ENCODE results near the gene RFX2.

GRCh38 chr19:5987077-5987818 is 123.1 kb downstream of the RFX2 start:
- TF ChIP-seq ESRRG (CRISPR knock-in tag; IDR thresholded peaks at IDR 0.05): no peak
- no peak for TF ChIP-seq ISL1 (CRISPR knock-in tag; IDR thresholded peaks at IDR 0.05)
- no peak for TF ChIP-seq BACH2 (CRISPR knock-in tag; IDR thresholded peaks at IDR 0.05; ENCODE audit: borderline replicate concordance)
- no peak for TF ChIP-seq GLIS3 (CRISPR knock-in tag; IDR thresholded peaks at IDR 0.05)
- TF ChIP-seq CSDC2 (CRISPR knock-in tag; IDR thresholded peaks at IDR 0.05): no peak
- no peak for TF ChIP-seq ZFP3 (CRISPR knock-in tag; IDR thresholded peaks at IDR 0.05)
- no peak for TF ChIP-seq RARB (CRISPR knock-in tag; IDR thresholded peaks at IDR 0.05)
- TF ChIP-seq CSRNP3 (CRISPR knock-in tag; IDR thresholded peaks at IDR 0.05): no peak
- TF ChIP-seq CREB5 (CRISPR knock-in tag; IDR thresholded peaks at IDR 0.05; ENCODE audit: low read depth): no peak
- no peak for TF ChIP-seq TSHZ2 (CRISPR knock-in tag; IDR thresholded peaks at IDR 0.05)
- TF ChIP-seq ZFP30 (CRISPR knock-in tag; IDR thresholded peaks at IDR 0.05): no peak
- TF ChIP-seq PATZ1 (CRISPR knock-in tag; IDR thresholded peaks at IDR 0.05; ENCODE audit: borderline replicate concordance): no peak
- TF ChIP-seq SNAI2 (CRISPR knock-in tag; IDR thresholded peaks at IDR 0.05): no peak
- no peak for TF ChIP-seq ARNTL (CRISPR knock-in tag; IDR thresholded peaks at IDR 0.05; ENCODE audit: borderline replicate concordance, low read depth)
